NCI-H345 treated with DMSO at 0.1 percent for 48 hours (cell line): ENCODE measurements around the gene IL18RAP.

Experiments
- DNase-seq: peaks from one replicate; lab custom pipeline; 2025; ENCODE audit not compliant: unreplicated experiment; lab: John Stamatoyannopoulos, UW

Gene IL18RAP

GRCh38 chr2:102421890-102422759, 835 bp upstream of the IL18RAP start:
- no peak for DNase-seq

- DNase-seq, result no peak
Measured at GRCh38 chr2:102423368-102423767, 408 bp downstream of the IL18RAP start.

GRCh38 chr2:102424754-102425153, 1.8 kb downstream of the IL18RAP start:
- no peak for DNase-seq

- no peak for DNase-seq
Measured at GRCh38 chr2:102425441-102426132, 2.6 kb downstream of the IL18RAP start.

GRCh38 chr2:102427249-102427648, 4.3 kb downstream of the IL18RAP start:
- DNase-seq, result no peak

DNA sequence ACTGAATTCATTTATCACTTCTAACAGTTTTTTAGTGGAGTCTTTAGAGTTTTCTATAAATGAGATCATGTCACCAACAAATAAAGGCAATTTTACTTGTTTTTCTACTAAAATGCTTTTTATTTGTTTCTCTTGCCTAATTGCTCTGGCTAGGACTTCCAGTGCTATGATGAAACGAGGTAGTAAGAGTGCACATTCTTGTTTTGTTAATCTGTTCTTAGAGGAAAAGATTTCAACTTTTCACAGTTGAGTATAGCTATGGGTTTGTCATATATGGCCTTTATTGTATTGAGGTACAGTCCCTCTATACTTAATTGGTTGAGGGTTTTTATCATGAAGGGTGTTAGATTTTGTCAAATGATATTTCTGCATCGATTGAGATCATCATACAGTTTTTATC, 5.6 kb downstream of the IL18RAP start:
- DNase-seq, result no peak

DNA sequence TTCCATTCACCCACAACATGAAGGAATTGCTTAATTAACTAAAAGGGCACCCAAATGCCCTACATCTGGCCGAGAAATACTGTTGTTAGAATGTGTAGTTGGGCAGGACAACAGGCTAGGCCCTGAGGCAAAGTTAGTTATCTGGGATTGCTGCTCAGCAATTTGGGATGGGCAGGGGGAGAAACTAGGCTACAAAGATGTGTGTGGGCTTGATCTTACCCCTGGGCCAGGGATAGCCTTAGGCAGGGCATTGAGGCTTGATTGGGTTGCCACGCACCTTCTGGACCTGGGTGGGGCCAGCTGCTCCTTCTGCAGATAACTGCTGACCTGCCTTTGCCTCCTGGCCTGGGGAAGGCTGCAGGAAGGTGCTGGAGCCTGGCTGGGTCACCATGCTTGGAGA, 9.4 kb downstream of the IL18RAP start:
- no peak for DNase-seq

GRCh38 chr2:102433973-102434654, 11.2 kb downstream of the IL18RAP start:
- DNase-seq, result no peak

DNA sequence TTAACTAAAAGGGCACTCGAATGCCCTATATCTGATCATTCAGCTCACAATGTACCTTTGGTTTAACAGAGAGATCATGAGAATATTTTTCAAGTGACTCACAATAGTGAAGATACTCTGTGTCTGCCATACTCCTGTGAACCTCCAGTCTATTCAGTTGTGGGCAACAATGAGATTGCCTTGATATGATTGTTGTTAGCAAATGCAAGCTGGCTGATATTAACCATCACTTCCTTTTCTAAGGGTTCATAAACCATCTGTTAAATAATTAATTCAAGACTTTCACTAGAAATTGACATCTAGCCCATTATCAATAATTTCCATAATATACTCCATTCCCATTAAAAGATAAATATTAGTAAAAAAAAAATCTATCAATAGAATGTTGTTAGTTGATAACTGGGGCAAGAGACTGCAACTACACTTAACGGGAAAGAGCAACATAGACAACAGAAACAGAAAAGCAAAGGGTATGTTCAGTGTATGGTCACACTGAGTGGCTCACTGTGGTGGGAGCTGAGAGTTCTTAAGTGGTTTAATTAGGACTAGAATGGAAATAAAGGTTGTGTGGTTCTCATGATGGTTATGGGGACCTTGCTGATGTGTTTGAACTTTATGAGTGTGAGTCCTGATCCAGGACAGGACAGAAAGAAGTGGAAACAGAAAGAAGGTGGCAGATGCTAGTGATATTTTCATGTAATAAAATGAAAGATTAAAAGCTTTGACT, 11.9 kb downstream of the IL18RAP start:
- DNase-seq, result no peak

GRCh38 chr2:102435741-102436140, 12.8 kb downstream of the IL18RAP start:
- DNase-seq, result no peak

DNA sequence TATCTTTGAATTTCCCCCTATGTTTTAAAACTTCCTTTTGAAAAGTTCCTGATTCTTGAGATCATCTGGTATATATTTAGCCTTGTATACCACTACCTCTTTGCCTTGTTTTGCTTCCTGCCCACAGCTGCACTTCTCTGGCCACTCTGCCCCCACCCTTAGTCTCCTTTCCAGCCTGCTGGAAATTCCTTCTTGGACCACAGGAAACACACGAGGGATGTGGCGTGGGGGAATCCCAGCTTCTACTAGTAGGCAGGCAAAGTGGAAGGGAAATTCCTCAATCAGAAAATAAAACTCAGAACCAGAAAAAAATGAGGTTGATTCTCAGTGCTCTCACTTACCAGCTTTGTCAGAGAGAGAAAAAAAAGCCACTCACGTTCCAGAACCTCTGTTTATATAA, 13.4 kb downstream of the IL18RAP start:
- DNase-seq, result no peak

DNA sequence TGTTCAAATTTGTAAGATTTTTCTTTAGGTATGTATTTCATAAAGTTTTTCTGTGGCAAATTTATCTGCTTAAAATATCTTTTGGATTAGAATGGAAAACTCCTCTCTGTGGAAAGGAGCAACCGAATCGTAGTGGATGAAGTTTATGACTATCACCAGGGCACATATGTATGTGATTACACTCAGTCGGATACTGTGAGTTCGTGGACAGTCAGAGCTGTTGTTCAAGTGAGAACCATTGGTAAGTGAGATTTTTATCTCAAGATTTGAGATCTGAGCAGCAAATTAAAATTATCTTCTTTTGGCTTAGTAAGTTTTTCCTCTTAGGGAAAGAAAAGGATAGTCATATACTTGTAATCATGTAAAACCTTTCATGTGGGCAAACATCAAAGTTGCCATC, 14.2 kb downstream of the IL18RAP start:
- DNase-seq, result no peak

GRCh38 chr2:102438111-102438510, 15.2 kb downstream of the IL18RAP start:
- DNase-seq, result no peak

- DNase-seq, result no peak
Measured at GRCh38 chr2:102438578-102438977, 15.6 kb downstream of the IL18RAP start.

DNA sequence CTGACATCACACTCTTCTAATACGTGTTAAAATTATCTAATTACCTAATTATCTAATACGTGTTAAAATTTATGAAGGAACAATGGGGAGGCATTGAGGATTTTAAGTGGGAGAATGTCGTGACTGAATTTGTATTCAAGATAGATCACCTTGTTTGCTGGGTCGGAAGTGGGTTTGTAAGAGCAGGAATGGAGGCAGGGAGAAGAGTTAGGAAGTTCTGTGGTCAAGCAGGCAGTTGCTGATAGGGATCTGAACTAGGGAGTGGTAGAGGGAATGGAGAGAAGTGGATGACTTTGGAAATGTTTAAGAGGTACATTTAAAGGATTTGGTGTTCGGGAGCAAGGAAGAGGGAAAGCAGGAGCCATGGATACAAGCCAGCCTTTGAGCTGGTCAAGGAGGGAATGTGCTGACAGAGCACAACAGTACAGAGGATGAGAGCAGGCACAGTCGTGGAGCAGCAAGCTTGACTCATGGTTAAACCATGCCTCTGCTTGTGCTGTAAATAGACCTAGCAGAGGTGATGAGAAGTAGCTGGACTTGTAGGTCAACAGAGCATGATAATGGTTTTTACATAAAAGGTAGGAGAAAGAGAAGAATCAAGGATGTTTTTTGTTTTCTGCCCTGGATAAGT, 16.2 kb downstream of the IL18RAP start:
- no peak for DNase-seq

DNA sequence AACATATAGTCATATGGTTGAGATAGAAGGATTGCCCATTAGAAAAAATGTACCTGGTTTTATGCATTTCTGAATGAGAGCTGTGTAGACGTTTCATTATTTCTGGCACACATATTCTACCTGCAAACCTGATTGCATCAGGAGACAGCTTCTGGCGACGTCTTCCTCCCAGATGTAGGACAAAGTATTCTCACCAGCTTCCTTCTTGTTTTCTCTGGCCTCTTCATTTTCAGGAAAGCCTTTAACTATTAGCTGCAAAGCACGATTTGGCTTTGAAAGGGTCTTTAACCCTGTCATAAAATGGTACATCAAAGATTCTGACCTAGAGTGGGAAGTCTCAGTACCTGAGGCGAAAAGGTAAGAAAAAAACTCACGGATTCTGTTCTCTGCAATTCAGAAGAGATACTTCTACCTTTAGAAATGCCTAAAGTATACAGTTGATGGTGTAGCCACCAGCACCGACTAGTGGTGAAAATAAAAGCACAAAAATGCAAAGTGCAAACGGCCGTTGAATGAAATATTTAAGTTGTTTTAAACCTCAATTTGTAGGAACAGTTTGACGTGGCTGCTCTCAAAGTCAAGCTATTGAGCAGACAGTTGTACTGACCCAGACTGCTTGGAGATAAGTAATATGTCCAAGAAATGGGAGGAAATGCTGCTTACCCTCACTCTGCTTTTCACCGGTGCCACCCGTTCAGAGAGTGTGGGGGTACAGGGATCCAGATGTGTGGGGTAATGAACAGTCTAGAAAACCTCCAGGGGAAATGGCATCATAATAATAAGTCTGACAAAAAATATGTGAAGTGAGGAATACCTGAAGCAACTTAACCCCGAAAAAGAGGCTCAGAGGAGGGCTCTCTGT, 20.2 kb downstream of the IL18RAP start:
- no peak for DNase-seq

- DNase-seq, result no peak
Measured at GRCh38 chr2:102444233-102444632, 21.3 kb downstream of the IL18RAP start.

DNA sequence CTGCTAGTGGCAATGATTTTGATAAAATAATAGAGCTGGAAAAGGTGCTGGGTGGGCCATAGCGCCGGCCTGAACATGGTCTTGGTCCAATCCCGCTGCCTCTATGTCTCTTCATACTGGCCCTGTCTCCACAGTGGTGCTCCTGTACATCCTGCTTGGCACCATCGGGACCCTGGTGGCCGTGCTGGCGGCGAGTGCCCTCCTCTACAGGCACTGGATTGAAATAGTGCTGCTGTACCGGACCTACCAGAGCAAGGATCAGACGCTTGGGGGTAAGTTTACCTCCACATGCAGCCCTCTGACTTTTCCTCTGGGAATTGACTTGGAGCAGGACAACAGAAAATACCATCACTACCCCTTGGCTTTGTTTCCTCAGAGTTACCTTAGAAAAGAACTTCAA, 24.0 kb downstream of the IL18RAP start:
- no peak for DNase-seq

DNA sequence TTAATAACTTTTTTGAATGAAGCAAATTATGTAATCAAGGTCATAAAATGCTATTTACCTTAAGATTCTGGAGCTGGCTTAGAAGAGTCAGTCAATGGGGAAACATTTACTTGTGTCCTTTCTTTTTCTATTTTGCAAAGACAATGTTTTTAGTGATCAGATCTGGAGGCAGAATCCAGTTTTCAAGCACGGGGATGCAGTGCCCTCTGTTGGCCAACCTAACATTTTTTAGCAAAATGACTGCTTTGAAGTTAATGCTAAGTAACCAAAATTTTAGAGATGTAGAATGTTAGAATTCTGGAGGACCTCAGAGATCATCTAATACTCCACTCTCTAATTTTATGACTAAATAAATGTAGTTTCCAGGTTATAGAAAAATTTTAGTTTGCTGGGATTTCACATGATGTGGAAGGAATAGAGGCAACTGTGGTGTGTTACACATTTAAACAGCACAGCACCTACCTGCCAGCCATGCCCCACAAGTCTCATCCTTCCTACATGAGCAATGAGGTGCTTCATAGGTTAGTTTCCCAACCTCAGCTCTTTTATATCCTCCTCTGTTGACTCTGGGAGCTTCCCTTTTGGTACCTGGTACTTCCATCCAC, 26.5 kb downstream of the IL18RAP start:
- DNase-seq, result peak; percentile 5
